Thoracic aorta (tissue), 2 donors: Measurements from ENCODE around the gene ZNF462. TPM values are rescaled to one million over a fixed set of nuclear protein-coding genes. Genes with fewer than 3 reads are reported as not detected.

ENCODE experiments used
- ATAC-seq: fragments of 150-250 bp; one replicate; pipeline ENCODE4 v1.8.0; 2017; ENCODE audit warnings: low read depth; ENCODE audit not compliant: insufficient number of reproducible peaks, low FRiP score
- DNase-seq: peaks from one replicate; pipeline ENCODE4 v3.0.0-alpha.2; 2020; ENCODE audit warnings: low spot score
- H3K27ac ChIP-seq, 2 donors: fragments of 200-600 bp; sonication (generic); 1 replicate in 1 of 2; 2 replicates in 1 of 2; pipeline ENCODE4 v1.5.1; 2016; ENCODE audit warnings: mild to moderate bottlenecking in 2 of 2, moderate library complexity in 2 of 2
- H3K27me3 ChIP-seq: fragments of 200-600 bp; sonication (generic); replicated peaks from 2 replicates; pipeline ENCODE4 v1.6.0; 2016; ENCODE audit warnings: mild to moderate bottlenecking; ENCODE audit not compliant: insufficient read depth
- H3K36me3 ChIP-seq: fragments of 200-600 bp; sonication (generic); one replicate; pipeline ENCODE4 v1.5.1; 2016
- H3K4me1 ChIP-seq, 2 donors: fragments of 200-600 bp; sonication (generic); 1 replicate in 1 of 2; 2 replicates in 1 of 2; pipeline versions ENCODE4 v1.5.1 to v1.6.0; 2016; ENCODE audit warnings: low read depth in 2 of 2, mild to moderate bottlenecking in 1 of 2; ENCODE audit not compliant: control insufficient read depth in 1 of 2
- H3K4me3 ChIP-seq: fragments of 200-600 bp; sonication (generic); 2 replicates; pipeline ENCODE4 v1.5.1; 2016; ENCODE audit warnings: mild to moderate bottlenecking
- H3K9me3 ChIP-seq: fragments of 200-600 bp; sonication (generic); 2 replicates; pipeline ENCODE4 v1.5.1; 2016
- CTCF ChIP-seq: fragments of 200-600 bp; sonication (generic); IDR thresholded peaks from one replicate; pipeline ENCODE4 v1.5.1; 2019; ENCODE audit warnings: antibody characterized with exemption
- total RNA-seq, 2 donors: library from RNA; depleted of rRNA; stranded (reverse); fragments of >200 nt; gene quantifications; one replicate each; pipeline versions ENCODE4 v1.1.0 to v1.2.3, GENCODE V29; 2016

ZNF462 gene
- total RNA-seq, 2 donors from 2014 or later: 9.6 to 12.3 TPM

- H3K27ac ChIP-seq: no peak overlapping the region
- peaks cover 11% of the 10 kb centered on the region for H3K36me3 ChIP-seq
- no peak for TF ChIP-seq CTCF
- no peaks in the 10 kb centered on the region for H3K27me3 ChIP-seq
- DNase-seq (no peak), ATAC-seq (no peak)
- H3K4me1 ChIP-seq: no peaks in the 10 kb centered on the region
- H3K9me3 ChIP-seq: no peaks in the 10 kb centered on the region
- H3K4me3 ChIP-seq: no peak overlapping the region
These were observed 73.7 kb downstream of the ZNF462 start for GRCh38 chr9:106936680-106937079.

GRCh38 chr9:106941916-106942315 is 79.0 kb downstream of the ZNF462 start:
- no peaks in the 10 kb centered on the region for H3K27me3 ChIP-seq
- H3K9me3 ChIP-seq: no peaks in the 10 kb centered on the region
- DNase-seq (no peak), ATAC-seq (no peak)
- no peaks in the 10 kb centered on the region for H3K4me1 ChIP-seq
- no peaks in the 10 kb centered on the region for H3K36me3 ChIP-seq
- TF ChIP-seq CTCF: no peak
- H3K27ac ChIP-seq: no peak overlapping the region
- H3K4me3 ChIP-seq: no peak overlapping the region

GRCh38 chr9:106945727-106946660 is 83.0 kb downstream of the ZNF462 start:
- DNase-seq: no peak
- TF ChIP-seq CTCF: no peak
- no peaks in the 10 kb centered on the region for H3K4me1 ChIP-seq
- no peaks in the 10 kb centered on the region for H3K27me3 ChIP-seq
- no peak overlapping the region for H3K27ac ChIP-seq
- H3K4me3 ChIP-seq: no peak overlapping the region
- H3K9me3 ChIP-seq: no peaks in the 10 kb centered on the region
- no peaks in the 10 kb centered on the region for H3K36me3 ChIP-seq
- no peak for ATAC-seq

- DNase-seq (no peak), ATAC-seq (no peak)
- H3K27me3 ChIP-seq: no peaks in the 10 kb centered on the region
- no peak for TF ChIP-seq CTCF
- no peaks in the 10 kb centered on the region for H3K4me1 ChIP-seq
- H3K4me3 ChIP-seq: no peak overlapping the region
- no peaks in the 10 kb centered on the region for H3K36me3 ChIP-seq
- H3K27ac ChIP-seq: no peak overlapping the region
- no peaks in the 10 kb centered on the region for H3K9me3 ChIP-seq
These were observed 84.3 kb downstream of the ZNF462 start for GRCh38 chr9:106947106-106947900.

- Histone ChIP-seq H3K4me3 (no peak overlapping the region), H3K36me3 (no peaks in the 10 kb centered on the region), H3K27me3 (no peaks in the 10 kb centered on the region), H3K27ac (no peak overlapping the region), H3K4me1 (no peaks in the 10 kb centered on the region), H3K9me3 (no peaks in the 10 kb centered on the region)
- DNase-seq (no peak), ATAC-seq (no peak)
- no peak for TF ChIP-seq CTCF
These were observed 90.2 kb downstream of the ZNF462 start for GRCh38 chr9:106953174-106953573.
